Fibroblast of the aortic adventitia (primary cell): ENCODE data around the gene CTIF. TPM values are rescaled to one million over a fixed set of nuclear protein-coding genes. Genes with fewer than 3 reads are reported as not detected.

ENCODE experiments used
- DNase-seq: peaks from one replicate; pipeline ENCODE4 v3.0.0-alpha.2; 2010; ENCODE audit warnings: low read depth
- H3K4me3 ChIP-seq: 2 replicates; pipeline ENCODE4 v1.5.1; 2011; ENCODE audit warnings: low read depth, mild to moderate bottlenecking, control low read depth, low read length, moderate library complexity
- CTCF ChIP-seq: IDR thresholded peaks from 2 replicates; pipeline ENCODE4 v1.5.1; 2011; ENCODE audit warnings: mild to moderate bottlenecking, low read length, control low read depth, inconsistent platforms; ENCODE audit not compliant: insufficient read depth
- total RNA-seq: library from RNA; depleted of rRNA; stranded (reverse); fragments of >200 nt; gene quantifications from 2 replicates; pipeline ENCODE4 v1.2.3, GENCODE V29; 2012; ENCODE audit warnings: low replicate concordance

The CTIF gene
- total RNA-seq, 1 donor: 29.0 TPM

GRCh38 chr18:48787203-48788151 lies 248.6 kb downstream of the CTIF start:
- H3K4me3 ChIP-seq: no peak overlapping the region
- TF ChIP-seq CTCF: no peak
- DNase-seq: no peak

GRCh38 chr18:48788373-48788772 lies 249.5 kb downstream of the CTIF start:
- TF ChIP-seq CTCF: no peak
- DNase-seq: no peak

GRCh38 chr18:48789259-48789812 lies 250.5 kb downstream of the CTIF start:
- no peak overlapping the region for H3K4me3 ChIP-seq
- TF ChIP-seq CTCF: no peak
- DNase-seq: no peak

More at GRCh38 chr18:48788373-48788772, 249.5 kb downstream of the CTIF start:
- no peak overlapping the region for H3K4me3 ChIP-seq

- TF ChIP-seq CTCF: no peak
- no peak for DNase-seq
- no peak overlapping the region for H3K4me3 ChIP-seq
Observed at GRCh38 chr18:48790226-48790863, 251.5 kb downstream of the CTIF start.

GRCh38 chr18:48790869-48791635 lies 252.2 kb downstream of the CTIF start:
- H3K4me3 ChIP-seq: no peak overlapping the region
- no peak for TF ChIP-seq CTCF
- no peak for DNase-seq

GRCh38 chr18:48791636-48792105 lies 252.8 kb downstream of the CTIF start:
- no peak for DNase-seq
- H3K4me3 ChIP-seq: no peak overlapping the region
- TF ChIP-seq CTCF: no peak
